ENCODE data around the gene PIK3C3.
"Not testable (repeated sequence)": the region's sequence is repeated elsewhere in the genome, so short reads cannot be mapped to it uniquely, and the experiment has no call there.

Gene PIK3C3

GRCh38 chr18:41966943-41967342 lies 11.9 kb downstream of the PIK3C3 start:
- no peak for DNase-seq

- DNase-seq, result no peak
Observed at GRCh38 chr18:41967680-41968079, 12.6 kb downstream of the PIK3C3 start.

GRCh38 chr18:41969881-41970280 lies 14.8 kb downstream of the PIK3C3 start:
- no peak for DNase-seq

- no peak for DNase-seq
Observed at GRCh38 chr18:41972067-41972925, 17.3 kb downstream of the PIK3C3 start.

- no peak for DNase-seq
Observed at GRCh38 chr18:41973983-41974382, 18.9 kb downstream of the PIK3C3 start.

GRCh38 chr18:41974796-41975201 lies 19.8 kb downstream of the PIK3C3 start:
- DNase-seq, result peak; percentile 42

GRCh38 chr18:41975284-41975683 lies 20.2 kb downstream of the PIK3C3 start:
- no peak for DNase-seq

- no peak for DNase-seq
Observed at GRCh38 chr18:41977233-41977632, 22.2 kb downstream of the PIK3C3 start.

GRCh38 chr18:41982942-41983660 lies 28.1 kb downstream of the PIK3C3 start:
- DNase-seq, result no peak

- no peak for DNase-seq
Observed at GRCh38 chr18:41985914-41986313, 30.9 kb downstream of the PIK3C3 start.

GRCh38 chr18:41989508-41989907 lies 34.5 kb downstream of the PIK3C3 start:
- no peak for DNase-seq

- DNase-seq, result no peak
Observed at GRCh38 chr18:41992066-41992465, 37.0 kb downstream of the PIK3C3 start.

- no peak for DNase-seq
Observed at GRCh38 chr18:41992703-41993102, 37.7 kb downstream of the PIK3C3 start.

- no peak for DNase-seq
Observed at GRCh38 chr18:41993151-41993550, 38.1 kb downstream of the PIK3C3 start.

GRCh38 chr18:41996020-41996419 lies 41.0 kb downstream of the PIK3C3 start:
- no peak for DNase-seq

- DNase-seq, result no peak
Observed at GRCh38 chr18:41999751-42000150, 44.7 kb downstream of the PIK3C3 start.

- DNase-seq, result no peak
Observed at GRCh38 chr18:42001801-42002200, 46.8 kb downstream of the PIK3C3 start.

GRCh38 chr18:42004653-42005052 lies 49.6 kb downstream of the PIK3C3 start:
- DNase-seq, result no peak

- DNase-seq, result no peak
Observed at GRCh38 chr18:42005782-42006181, 50.7 kb downstream of the PIK3C3 start.

- DNase-seq, result not testable (repeated sequence)
Observed at GRCh38 chr18:42009457-42009856, 54.4 kb downstream of the PIK3C3 start.

- DNase-seq, result no peak
Observed at GRCh38 chr18:42011053-42011452, 56.0 kb downstream of the PIK3C3 start.

GRCh38 chr18:42018831-42019230 lies 63.8 kb downstream of the PIK3C3 start:
- DNase-seq, result no peak

GRCh38 chr18:42024131-42024530 lies 69.1 kb downstream of the PIK3C3 start:
- no peak for DNase-seq

- no peak for DNase-seq
Observed at GRCh38 chr18:42025491-42025890, 70.5 kb downstream of the PIK3C3 start.
